ENCODE data around the gene ULK2. TPM values are rescaled to one million over a fixed set of nuclear protein-coding genes. Genes with fewer than 3 reads are reported as not detected.

Gene ULK2
- total and polyA plus RNA-seq, 2 donors from 2014 or later = 6.6 to 16.3 TPM

- Histone ChIP-seq H3K4me3 (ENCODE audit: low read length in 3 of 3) (no peak overlapping the region), H3K9ac (ENCODE audit: low read length in 3 of 3) (no peak overlapping the region), H3K27me3 (ENCODE audit: control insufficient read depth, insufficient read depth, low read length) (no peaks in the 10 kb centered on the region), H3K9me3 (ENCODE audit: control insufficient read depth in 2 of 3, insufficient read depth in 1 of 3, low read length in 3 of 3) (no peaks in the 10 kb centered on the region), H3K27ac (ENCODE audit: low read depth in 2 of 2, low read length in 2 of 2) (peak overlapping the region; percentile 85 to 87), H3K4me1 (ENCODE audit: control insufficient read depth in 2 of 3, insufficient read depth in 2 of 3, low read depth in 1 of 3, low read length in 3 of 3) (peaks cover 0 to 26% (median 22%) of the 10 kb centered on the region in 3 donors), H3K36me3 (ENCODE audit: control insufficient read depth in 2 of 3, insufficient read depth in 3 of 3, low read length in 3 of 3) (no peaks in the 10 kb centered on the region)
- DNase-seq = no peak
- no peak for FAIRE-seq
- intact Hi-C loops (cut with DNase I) = no loop called here
- TF ChIP-seq CTCF (IDR thresholded peaks at IDR 0.05; ENCODE audit: borderline replicate concordance, extremely low read depth, insufficient read depth) = no peak
Measured at GRCh38 chr17:19726631-19727376, 140.9 kb downstream of the ULK2 start.

DNA sequence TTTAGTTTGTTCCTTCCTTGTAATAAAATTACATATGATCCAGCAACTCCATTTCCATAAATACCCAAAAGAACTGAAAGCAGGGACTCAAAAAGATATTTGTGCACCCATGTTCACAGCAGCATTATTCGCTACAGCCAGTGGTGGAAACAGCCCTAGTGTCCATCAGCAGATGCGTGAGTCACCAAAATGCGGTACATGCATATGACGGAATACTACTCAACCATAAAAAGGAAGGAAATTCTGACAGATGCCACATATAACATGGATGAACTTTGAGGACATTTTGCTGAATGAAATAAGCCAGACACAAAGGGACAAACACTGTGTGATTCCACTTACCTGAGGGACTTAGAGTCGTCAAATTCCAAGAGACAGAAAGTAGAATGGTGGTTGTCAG, 142.2 kb downstream of the ULK2 start:
- no peak overlapping the region for H3K9ac ChIP-seq (ENCODE audit: low read length in 3 of 3)
- intact Hi-C loops (cut with DNase I) = no loop called here
- H3K27me3 ChIP-seq (ENCODE audit: control insufficient read depth, insufficient read depth, low read length) = no peaks in the 10 kb centered on the region
- no peak for DNase-seq
- H3K36me3 ChIP-seq (ENCODE audit: control insufficient read depth in 2 of 3, insufficient read depth in 3 of 3, low read length in 3 of 3) = no peaks in the 10 kb centered on the region
- no peak for TF ChIP-seq CTCF (IDR thresholded peaks at IDR 0.05; ENCODE audit: borderline replicate concordance, extremely low read depth, insufficient read depth)
- no peak for FAIRE-seq
- H3K27ac ChIP-seq (ENCODE audit: low read depth in 2 of 2, low read length in 2 of 2) = peak overlapping the region in 1 of 2 donors; percentile 3
- H3K4me1 ChIP-seq (ENCODE audit: control insufficient read depth in 2 of 3, insufficient read depth in 2 of 3, low read depth in 1 of 3, low read length in 3 of 3) = peaks cover 0 to 32% (median 30%) of the 10 kb centered on the region in 3 donors
- H3K4me3 ChIP-seq (ENCODE audit: low read length in 3 of 3) = no peak overlapping the region
- H3K9me3 ChIP-seq (ENCODE audit: control insufficient read depth in 2 of 3, insufficient read depth in 1 of 3, low read length in 3 of 3) = no peaks in the 10 kb centered on the region

GRCh38 chr17:19724501-19725420, 143.0 kb downstream of the ULK2 start:
- Histone ChIP-seq H3K27me3 (ENCODE audit: control insufficient read depth, insufficient read depth, low read length) (no peaks in the 10 kb centered on the region), H3K9ac (ENCODE audit: low read length in 3 of 3) (no peak overlapping the region), H3K9me3 (ENCODE audit: control insufficient read depth in 2 of 3, insufficient read depth in 1 of 3, low read length in 3 of 3) (no peaks in the 10 kb centered on the region), H3K4me3 (ENCODE audit: low read length in 3 of 3) (peak overlapping the region in 1 of 3 donors; percentile 25), H3K4me1 (ENCODE audit: control insufficient read depth in 2 of 3, insufficient read depth in 2 of 3, low read depth in 1 of 3, low read length in 3 of 3) (peaks cover 0 to 39% (median 37%) of the 10 kb centered on the region in 3 donors), H3K36me3 (ENCODE audit: control insufficient read depth in 2 of 3, insufficient read depth in 3 of 3, low read length in 3 of 3) (no peaks in the 10 kb centered on the region), H3K27ac (ENCODE audit: low read depth in 2 of 2, low read length in 2 of 2) (peak overlapping the region in 1 of 2 donors; percentile 26)
- DNase-seq = peak in 2 of 5 donors; percentile 60 to 87
- no peak for TF ChIP-seq CTCF (IDR thresholded peaks at IDR 0.05; ENCODE audit: borderline replicate concordance, extremely low read depth, insufficient read depth)
- FAIRE-seq = no peak
- intact Hi-C loops (cut with DNase I) = no loop called here
